Upper lobe of left lung (tissue), 6 donors: ENCODE results near the gene SIAH1. TPM values are rescaled to one million over a fixed set of nuclear protein-coding genes. Genes with fewer than 3 reads are reported as not detected.

Experiments used
- ATAC-seq, 2 donors: fragments of 200-7000 bp; cut with Tn5 transposase; one replicate each; pipeline ENCODE4 v1.9.1; 2022; ENCODE audit warnings: mild to moderate bottlenecking in 2 of 2, moderate library complexity in 2 of 2; ENCODE audit not compliant: low FRiP score in 2 of 2
- DNase-seq, 2 donors: peaks; one replicate each; pipeline ENCODE4 v3.0.0-alpha.2; 2019 to 2020
- H3K27ac ChIP-seq, 4 donors: fragments of 200-600 bp; sonication (generic); one replicate each; pipeline ENCODE4 v1.5.1; 2016 to 2019
- H3K27me3 ChIP-seq, 4 donors: fragments of 200-600 bp; sonication (generic); one replicate each; pipeline ENCODE4 v1.5.1; 2017 to 2019
- H3K36me3 ChIP-seq, 4 donors: fragments of 200-600 bp; sonication (generic); one replicate each; pipeline ENCODE4 v1.5.1; 2016 to 2019
- H3K4me1 ChIP-seq, 4 donors: fragments of 200-600 bp; sonication (generic); one replicate each; pipeline ENCODE4 v1.5.1; 2018 to 2019
- H3K4me3 ChIP-seq, 4 donors: fragments of 200-600 bp; sonication (generic); one replicate each; pipeline ENCODE4 v1.5.1; 2017 to 2019; ENCODE audit warnings: mild to moderate bottlenecking in 2 of 4, moderate library complexity in 1 of 4
- H3K9me3 ChIP-seq, 4 donors: fragments of 200-600 bp; sonication (generic); one replicate each; pipeline ENCODE4 v1.5.1; 2018 to 2019
- CTCF ChIP-seq, 6 experiments: fragments of 450-650 bp in 4 of 6; fragments of 200-600 bp in 2 of 6; sonication (generic) in 2 of 6; IDR thresholded peaks; one replicate each; pipeline ENCODE4 v1.5.1; 2016 to 2019; ENCODE audit warnings: antibody characterized with exemption in 6 of 6
- EP300 ChIP-seq, 4 donors: sonication (generic); formaldehyde crosslinking; IDR thresholded peaks; one replicate each; pipeline ENCODE4 v1.5.1; 2017; ENCODE audit warnings: antibody characterized with exemption in 4 of 4, control low read depth in 2 of 4
- POLR2A ChIP-seq, 4 donors: fragments of 450-650 bp; IDR thresholded peaks; one replicate each; pipeline ENCODE4 v1.5.1; 2016 to 2017; ENCODE audit warnings: antibody characterized with exemption in 4 of 4, mild to moderate bottlenecking in 2 of 4
- POLR2AphosphoS5 ChIP-seq, 2 donors: sonication (generic); formaldehyde crosslinking; IDR thresholded peaks; one replicate each; pipeline ENCODE4 v1.5.1; 2017; ENCODE audit warnings: antibody characterized with exemption in 2 of 2
- WGBS, 2 donors: methylation state at CpG; one replicate each; pipeline ENCODE4 v1.1.5; 2017 to 2018; 5-methylcytosine and 5-hydroxymethylcytosine counted together
- total RNA-seq, 6 donors: library from RNA; depleted of rRNA in 4 of 6; stranded (reverse); fragments of >200 nt in 4 of 6; gene quantifications; one replicate each; pipeline versions ENCODE4 v1.1.0 to v1.2.1, GENCODE V29; 2016 to 2021
- donor health status: DM: no; HTN: no; CAD: no; lungs with moderate emphysema.
- donor health status: DM: no; HTN: yes; CAD: no; lungs with severe emphysema.

Gene SIAH1
- total RNA-seq, 6 donors from 2014 or later = 19.4 to 45.1 (median 24.9) TPM

- TF ChIP-seq CTCF (IDR thresholded peaks at IDR 0.05) (peak in 1 of 6 experiments; percentile 11), POLR2A (IDR thresholded peaks at IDR 0.05) (peak in 3 of 4 donors; percentile 43 to 94 (median 89)), EP300 (IDR thresholded peaks at IDR 0.05) (no peak), POLR2AphosphoS5 (IDR thresholded peaks at IDR 0.05) (peak; percentile 55 to 97)
- Histone ChIP-seq H3K4me1 (peaks cover 27 to 65% (median 35%) of the 10 kb centered on the region in 4 donors), H3K36me3 (peaks cover 0 to 3% (median 0%) of the 10 kb centered on the region in 4 donors), H3K4me3 (peak overlapping the region; percentile 9 to 69 (median 62)), H3K27me3 (no peaks in the 10 kb centered on the region), H3K27ac (peak overlapping the region; percentile 86 to 93 (median 87)), H3K9me3 (no peaks in the 10 kb centered on the region)
- peak; percentile 97 to 98 for DNase-seq
- 0 to 3% methylated on average over 3 to 22 of the region's 33 CpGs for WGBS, 2 donors
- peak; percentile 98 to 99 for ATAC-seq
Measured at GRCh38 chr16:48365601-48366164, 19.5 kb downstream of the SIAH1 start.

- Histone ChIP-seq H3K27me3 (no peaks in the 10 kb centered on the region), H3K4me3 (peak overlapping the region in 3 of 4 donors; percentile 61 to 69 (median 63)), H3K27ac (peak overlapping the region; percentile 86 to 93 (median 87)), H3K9me3 (no peaks in the 10 kb centered on the region), H3K36me3 (peaks cover 0 to 4% (median 0%) of the 10 kb centered on the region in 4 donors), H3K4me1 (peaks cover 25 to 59% (median 35%) of the 10 kb centered on the region in 4 donors)
- no peak for DNase-seq
- 37 to 44% methylated on average over 15 of the region's 15 CpGs for WGBS, 2 donors
- TF ChIP-seq POLR2A (IDR thresholded peaks at IDR 0.05) (no peak), EP300 (IDR thresholded peaks at IDR 0.05) (no peak), POLR2AphosphoS5 (IDR thresholded peaks at IDR 0.05) (no peak), CTCF (IDR thresholded peaks at IDR 0.05) (no peak)
- peak; percentile 2 to 34 for ATAC-seq
Measured at GRCh38 chr16:48365025-48365600, 20.1 kb downstream of the SIAH1 start.

DNA sequence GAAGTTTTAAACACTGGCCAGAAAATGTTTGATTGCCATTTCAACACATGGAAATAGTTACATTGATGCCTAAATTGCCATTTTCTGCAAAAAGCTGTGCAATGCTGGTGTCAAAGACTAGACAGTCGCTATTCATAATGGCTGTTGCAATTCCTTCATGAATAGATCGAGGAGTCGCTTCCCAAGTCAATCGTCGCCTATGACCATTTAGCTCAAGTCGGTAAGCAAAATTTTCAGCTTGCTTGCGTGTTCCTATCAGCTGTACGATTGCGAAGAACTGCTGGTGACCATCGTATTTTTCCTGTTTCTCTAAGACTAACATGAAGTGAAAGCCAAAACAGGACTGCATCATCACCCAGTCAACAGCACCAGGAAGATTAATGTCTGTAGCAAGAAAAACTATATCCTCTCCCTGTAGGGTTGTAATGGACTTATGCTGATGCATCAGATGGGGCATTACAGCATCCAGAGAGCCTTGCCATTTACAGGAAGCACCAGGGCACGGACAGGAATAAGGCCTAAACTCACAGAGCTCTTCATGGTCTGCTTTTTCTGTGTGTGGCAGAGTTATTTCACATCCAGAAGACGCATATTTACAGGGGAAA lies 23.6 kb downstream of the SIAH1 start:
- no peaks in the 10 kb centered on the region for H3K27me3 ChIP-seq
- H3K4me3 ChIP-seq = no peak overlapping the region
- no peak for TF ChIP-seq POLR2A (IDR thresholded peaks at IDR 0.05)
- TF ChIP-seq POLR2AphosphoS5 (IDR thresholded peaks at IDR 0.05) = no peak
- no peak for TF ChIP-seq EP300 (IDR thresholded peaks at IDR 0.05)
- no peak for TF ChIP-seq CTCF (IDR thresholded peaks at IDR 0.05)
- 92 to 94% methylated on average over 12 of the region's 12 CpGs for WGBS, 2 donors
- no peaks in the 10 kb centered on the region for H3K9me3 ChIP-seq
- no peak for ATAC-seq
- H3K27ac ChIP-seq = no peak overlapping the region
- H3K36me3 ChIP-seq = peaks cover 0 to 23% (median 0%) of the 10 kb centered on the region in 4 donors
- no peak for DNase-seq
- peaks cover 14 to 34% (median 18%) of the 10 kb centered on the region in 4 donors for H3K4me1 ChIP-seq

DNA sequence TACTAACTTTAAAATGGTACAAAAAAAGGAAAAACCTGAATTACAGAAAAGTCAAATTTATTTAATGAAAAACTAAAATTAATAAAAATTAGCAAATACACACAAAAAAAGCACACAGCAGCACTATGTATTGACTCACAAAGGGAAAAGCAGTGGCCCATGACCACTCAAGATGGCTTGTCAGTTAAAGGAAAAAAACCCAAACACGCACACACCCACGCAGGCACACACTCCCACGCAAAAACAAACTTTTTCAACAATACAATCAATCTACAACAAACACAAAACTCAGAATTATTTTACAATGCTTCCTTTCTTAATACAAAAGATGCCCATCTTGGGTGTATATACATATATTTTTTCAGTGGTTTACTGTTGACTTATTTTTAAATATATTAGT lies 24.2 kb downstream of the SIAH1 start:
- WGBS, 2 donors = 92 to 94% methylated on average over 3 of the region's 3 CpGs

More for the DNA sequence above, 24.2 kb downstream of the SIAH1 start:
- peaks cover 11 to 28% (median 14%) of the 10 kb centered on the region in 4 donors for H3K4me1 ChIP-seq
- TF ChIP-seq POLR2AphosphoS5 (IDR thresholded peaks at IDR 0.05) = no peak
- TF ChIP-seq EP300 (IDR thresholded peaks at IDR 0.05) = no peak
- no peak for TF ChIP-seq CTCF (IDR thresholded peaks at IDR 0.05)
- TF ChIP-seq POLR2A (IDR thresholded peaks at IDR 0.05) = no peak
- H3K27ac ChIP-seq = no peak overlapping the region
- H3K36me3 ChIP-seq = peaks cover 0 to 23% (median 0%) of the 10 kb centered on the region in 4 donors
- no peaks in the 10 kb centered on the region for H3K27me3 ChIP-seq
- ATAC-seq (no peak), DNase-seq (no peak)
- H3K9me3 ChIP-seq = no peaks in the 10 kb centered on the region
- H3K4me3 ChIP-seq = no peak overlapping the region
